IPS-18c (cell line): ENCODE results near the gene NFASC.

Experiments used
- H3K4me3 ChIP-seq: 2 replicates; pipeline ENCODE4 v1.7.0; 2013; ENCODE audit warnings: low read depth, mild to moderate bottlenecking, low read length, moderate library complexity; ENCODE audit not compliant: insufficient read depth
- H3K9me3 ChIP-seq: one replicate; pipeline ENCODE4 v1.6.1; 2013; ENCODE audit warnings: mild to moderate bottlenecking, low read length, moderate library complexity; ENCODE audit not compliant: control insufficient read depth, insufficient read depth

Gene NFASC

DNA sequence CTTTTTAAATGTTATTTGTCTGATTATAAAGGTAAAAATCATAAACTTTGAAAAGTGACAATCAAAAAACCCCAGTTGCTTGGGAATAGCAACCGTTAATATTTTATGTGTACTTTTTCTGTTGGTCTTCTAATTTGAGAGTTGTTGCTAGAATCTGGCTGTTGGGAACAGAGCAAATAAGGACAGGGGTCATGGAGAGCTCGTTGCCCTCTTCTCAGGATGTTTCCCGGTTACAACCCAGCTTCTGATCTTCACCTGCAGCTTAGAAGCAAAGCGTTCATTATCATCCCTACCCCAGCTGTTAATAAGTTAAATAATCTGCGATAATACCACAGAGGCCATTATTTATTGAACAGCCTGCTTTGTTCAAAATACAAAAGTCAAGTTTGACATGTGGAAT, 22.1 kb upstream of the NFASC start:
- Histone ChIP-seq H3K9me3 (no peaks in the 10 kb centered on the region), H3K4me3 (no peak overlapping the region)

DNA sequence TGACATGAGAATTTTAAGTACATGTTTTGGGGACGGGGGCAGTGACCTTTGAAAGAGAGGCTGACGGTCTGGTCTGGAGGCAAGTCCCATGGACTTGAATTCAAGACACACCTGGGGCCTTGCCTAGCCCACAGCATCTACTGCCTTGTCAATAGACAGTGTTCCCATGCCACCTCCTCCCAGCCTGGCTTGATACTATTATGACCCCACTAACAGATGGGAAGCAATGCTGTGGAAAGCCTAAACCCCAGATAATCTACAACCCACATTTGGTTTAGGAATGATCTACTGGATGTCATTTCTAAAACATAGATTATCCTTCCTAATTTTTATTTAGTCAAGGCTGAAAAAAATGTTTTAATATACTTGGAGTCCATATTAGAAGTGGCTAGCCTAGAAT, 17.8 kb upstream of the NFASC start:
- H3K9me3 ChIP-seq, result no peaks in the 10 kb centered on the region
- H3K4me3 ChIP-seq, result no peak overlapping the region

DNA sequence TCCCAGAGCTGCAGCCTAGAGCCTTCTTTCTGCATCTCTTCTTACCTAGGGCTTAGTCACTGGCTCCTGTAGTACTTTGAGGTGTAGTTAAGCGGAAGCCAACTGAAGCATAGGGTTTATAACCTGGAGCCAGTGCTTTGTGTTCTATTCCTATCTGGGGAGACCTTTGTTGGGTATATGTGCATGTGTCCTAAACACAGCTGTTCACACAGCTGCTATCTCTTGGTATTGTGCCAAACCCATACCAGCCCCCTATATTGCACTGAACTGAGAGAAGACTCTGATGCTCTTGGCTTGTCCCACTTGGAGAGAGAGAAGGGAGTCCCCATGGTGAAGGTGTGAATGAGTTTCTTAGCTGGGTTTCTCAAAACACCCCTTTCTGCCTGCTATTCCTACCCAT, 17.2 kb upstream of the NFASC start:
- Histone ChIP-seq H3K4me3 (no peak overlapping the region), H3K9me3 (no peaks in the 10 kb centered on the region)

DNA sequence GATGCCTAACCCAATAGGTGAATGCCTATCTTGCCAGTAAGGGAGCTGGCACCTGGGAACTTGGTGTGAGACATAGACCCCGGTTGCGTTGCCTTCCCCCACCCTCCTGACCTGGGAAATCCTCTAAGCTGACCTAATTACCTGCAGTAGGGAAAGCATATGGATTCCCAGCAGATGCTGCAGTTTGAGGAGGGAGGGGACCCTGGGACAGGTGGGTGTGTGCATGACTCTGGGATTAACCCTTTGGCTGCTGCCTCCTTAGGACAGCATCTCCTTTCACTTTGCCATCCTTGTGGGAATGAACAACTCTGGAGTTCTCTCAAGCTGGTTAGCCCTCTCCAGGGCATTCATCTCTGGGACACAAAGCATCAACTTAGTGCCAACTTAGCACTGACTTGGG, 16.4 kb upstream of the NFASC start:
- H3K4me3 ChIP-seq, result no peak overlapping the region
- H3K9me3 ChIP-seq, result no peaks in the 10 kb centered on the region

DNA sequence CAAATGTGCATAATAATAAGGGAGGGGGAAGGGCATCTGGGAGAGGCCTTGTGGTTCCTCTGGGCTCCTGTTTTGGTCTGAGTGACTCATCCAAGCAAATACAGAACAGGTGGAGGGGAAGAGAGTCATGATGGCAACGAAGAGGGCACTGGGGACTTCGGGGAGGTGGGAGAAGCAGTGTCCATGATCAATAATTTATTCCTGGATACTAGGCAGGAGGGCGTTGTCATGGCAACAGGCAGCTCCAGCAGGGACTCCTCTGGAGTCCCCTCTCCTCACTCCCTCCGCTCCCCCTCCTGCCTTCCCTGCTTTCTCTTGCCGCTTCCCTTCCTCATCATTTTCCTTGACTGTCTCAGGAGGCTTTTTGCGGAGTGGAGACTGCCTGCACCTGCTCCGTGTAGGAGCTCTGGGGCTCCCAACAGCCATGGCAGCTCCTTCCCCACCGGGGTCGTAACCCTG, 12.3 kb upstream of the NFASC start:
- H3K9me3 ChIP-seq, result no peaks in the 10 kb centered on the region
- no peak overlapping the region for H3K4me3 ChIP-seq

DNA sequence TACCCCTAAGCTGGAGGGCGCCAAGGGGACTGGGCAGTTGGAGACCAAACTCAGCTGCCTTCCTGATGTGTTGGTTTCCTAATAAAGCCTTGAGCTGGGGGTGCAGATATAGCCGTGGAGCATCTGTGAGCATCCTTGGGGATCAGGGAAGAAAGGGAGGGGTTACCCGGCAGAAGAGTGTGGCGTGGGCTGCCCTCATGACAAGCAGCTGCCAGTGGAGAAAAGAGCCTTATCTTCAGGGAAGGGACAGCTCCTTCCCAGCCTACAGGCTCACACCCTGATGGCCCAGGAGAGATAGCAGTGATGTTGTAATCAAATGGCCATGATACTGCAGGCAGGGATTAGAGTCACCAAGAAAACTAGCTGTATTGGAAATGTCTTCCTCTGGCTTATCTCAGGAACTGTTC, 10.8 kb upstream of the NFASC start:
- no peaks in the 10 kb centered on the region for H3K9me3 ChIP-seq

DNA sequence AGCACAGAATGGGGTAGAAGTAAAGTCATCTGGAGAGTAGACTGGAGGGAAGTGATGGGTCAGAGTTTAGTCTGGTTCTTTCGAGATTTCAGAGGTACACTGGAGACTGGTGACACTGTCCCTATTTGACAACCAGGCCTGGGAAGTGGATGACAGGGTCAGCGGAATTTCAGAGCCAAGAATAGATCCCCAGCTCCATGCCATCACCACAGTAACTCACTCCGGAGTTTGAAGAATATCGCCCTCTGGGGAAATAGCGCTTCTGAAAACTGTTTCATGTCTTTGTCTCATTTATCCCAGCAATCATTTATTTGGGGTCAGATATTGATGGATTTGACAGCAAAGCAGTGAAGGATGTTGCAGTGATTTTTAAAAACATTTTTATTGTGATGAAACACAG, 7.6 kb upstream of the NFASC start:
- no peak overlapping the region for H3K4me3 ChIP-seq

More for the DNA sequence above, 10.8 kb upstream of the NFASC start:
- H3K4me3 ChIP-seq, result no peak overlapping the region

DNA sequence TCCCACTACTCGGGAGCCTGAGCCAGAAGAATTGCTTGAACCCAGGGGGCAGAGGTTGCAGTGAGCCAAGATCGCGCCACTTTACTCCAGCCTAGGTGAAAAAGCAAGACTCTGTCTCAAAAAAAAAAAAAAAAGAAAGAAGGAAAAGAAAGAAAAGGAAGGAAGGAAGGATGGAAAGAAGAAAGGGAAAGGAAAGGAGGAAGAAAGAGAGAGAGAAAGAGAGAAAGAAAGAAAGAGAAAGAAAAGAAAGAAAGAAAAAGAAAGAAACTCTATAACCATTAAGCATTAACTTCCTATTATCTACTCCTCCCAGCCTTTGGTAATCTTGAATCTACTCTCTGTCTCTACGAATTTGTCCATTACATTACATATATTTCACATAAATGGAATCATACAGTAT, 6.9 kb upstream of the NFASC start:
- Histone ChIP-seq H3K9me3 (no peaks in the 10 kb centered on the region), H3K4me3 (no peak overlapping the region)

More for the DNA sequence above, 7.6 kb upstream of the NFASC start:
- no peaks in the 10 kb centered on the region for H3K9me3 ChIP-seq

DNA sequence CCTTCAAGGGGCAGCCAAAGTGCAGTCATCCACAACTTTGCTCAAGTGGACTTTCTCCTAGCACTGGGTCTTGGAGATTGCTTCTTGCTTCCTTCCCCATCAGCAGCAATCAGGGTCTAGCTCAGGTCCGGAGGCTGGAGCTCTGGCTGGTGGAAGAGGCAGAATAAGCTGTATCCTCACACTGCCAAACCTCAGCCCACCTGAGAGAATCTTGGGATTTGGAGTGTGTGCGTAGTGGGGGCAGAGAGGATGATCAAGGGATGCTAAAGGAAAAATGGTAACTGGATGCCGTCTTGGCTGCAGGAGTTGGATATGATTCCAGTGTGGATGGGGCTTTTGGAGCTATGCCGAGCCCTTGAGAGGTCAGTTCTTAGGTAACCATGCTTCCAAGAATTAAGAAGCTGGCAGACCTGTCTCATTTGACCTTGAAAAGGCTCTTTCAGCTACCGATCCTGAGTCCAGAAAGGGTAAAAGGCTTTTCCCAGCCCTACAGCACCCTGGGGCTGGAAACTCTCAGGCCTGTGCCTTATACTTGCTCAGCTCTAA, 4.5 kb upstream of the NFASC start:
- H3K9me3 ChIP-seq, result peaks cover 2% of the 10 kb centered on the region
- H3K4me3 ChIP-seq, result no peak overlapping the region

DNA sequence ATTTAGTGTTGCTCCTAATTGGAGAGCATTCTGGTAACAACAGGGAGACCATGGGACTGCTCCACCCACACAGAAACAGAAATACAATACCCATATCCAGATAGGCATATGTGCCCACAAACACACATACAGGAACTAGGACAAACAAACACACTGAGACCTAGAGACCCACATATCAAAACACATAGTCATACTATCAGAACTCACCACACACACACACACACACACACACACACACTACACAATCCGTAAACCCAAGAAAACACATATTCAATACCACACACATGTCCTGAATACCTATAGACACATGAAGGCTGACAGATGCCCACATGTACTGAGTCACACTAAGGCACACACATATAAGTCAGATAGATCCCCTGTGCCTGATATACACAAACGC, 3.5 kb upstream of the NFASC start:
- H3K4me3 ChIP-seq, result no peak overlapping the region

DNA sequence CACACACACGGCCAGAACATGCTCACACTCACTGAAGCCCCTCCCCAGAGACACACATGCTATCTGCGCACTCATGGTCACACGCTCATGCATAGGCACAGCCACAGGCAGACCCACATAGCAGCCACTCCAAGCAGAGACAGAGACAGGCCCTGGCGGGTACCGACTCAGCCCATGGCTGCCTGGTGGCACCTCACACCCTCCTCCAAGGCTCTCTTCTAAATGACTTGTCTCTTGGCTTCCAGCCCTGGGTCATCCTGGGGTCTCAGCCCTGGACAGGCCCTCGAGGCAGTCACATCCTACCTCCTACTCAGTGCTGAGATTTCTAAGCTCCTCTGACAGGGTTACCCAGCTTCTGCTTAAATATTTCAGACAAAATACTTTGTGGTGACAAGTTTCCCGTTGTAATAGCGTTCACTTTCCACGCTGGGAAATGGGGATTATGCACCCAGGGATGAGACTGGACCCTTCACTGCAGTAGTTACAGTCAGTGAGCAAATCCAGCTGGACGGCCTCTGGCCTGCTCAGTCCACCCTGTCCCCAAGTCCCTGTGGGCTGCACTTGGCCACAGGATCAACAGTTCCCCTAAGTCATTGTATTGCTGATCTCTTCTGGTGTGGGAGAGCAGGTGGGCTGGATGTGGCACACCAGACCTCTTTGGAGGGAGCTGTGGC, 2.9 kb upstream of the NFASC start:
- H3K4me3 ChIP-seq, result no peak overlapping the region
- H3K9me3 ChIP-seq, result peaks cover 2% of the 10 kb centered on the region

More for the DNA sequence above, 3.5 kb upstream of the NFASC start:
- peaks cover 2% of the 10 kb centered on the region for H3K9me3 ChIP-seq

DNA sequence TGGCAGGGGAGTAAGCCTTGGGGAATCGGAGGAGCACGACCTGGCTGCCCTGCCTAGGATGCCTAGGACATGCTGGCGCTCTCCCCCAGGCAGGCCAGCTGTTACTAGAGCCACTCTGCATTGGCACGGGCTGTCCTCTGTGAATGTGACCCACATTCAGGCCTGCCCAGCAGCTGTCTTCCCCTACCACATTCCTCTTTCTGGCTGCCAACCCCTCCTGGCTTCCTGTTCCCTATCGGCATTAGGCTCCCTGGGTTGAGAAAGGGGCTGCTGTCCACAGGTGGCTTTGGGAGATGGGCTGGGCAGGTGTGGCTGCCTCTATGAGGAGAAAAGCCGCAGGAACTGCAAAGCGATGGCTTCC, 2.3 kb upstream of the NFASC start:
- H3K9me3 ChIP-seq, result peaks cover 2% of the 10 kb centered on the region

DNA sequence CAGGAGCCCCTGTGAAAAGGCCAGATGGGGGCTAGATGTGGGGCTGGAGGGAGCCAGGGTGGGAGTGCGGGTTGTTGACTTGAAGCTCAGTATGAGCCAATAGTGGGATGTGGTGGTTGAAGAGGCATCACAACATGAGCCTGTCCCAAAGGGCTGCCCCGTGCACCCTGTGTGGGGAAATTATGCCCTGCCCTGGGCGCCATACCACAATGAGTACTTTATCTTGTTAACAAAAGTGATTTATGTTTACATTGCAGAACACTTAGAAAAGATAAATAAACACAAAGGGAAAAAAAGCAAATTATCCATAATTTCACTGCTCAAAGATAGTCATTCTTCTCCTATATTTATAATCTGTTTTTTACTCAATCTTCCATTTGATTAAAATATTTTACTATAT, 1.6 kb upstream of the NFASC start:
- no peak overlapping the region for H3K4me3 ChIP-seq
- peaks cover 2% of the 10 kb centered on the region for H3K9me3 ChIP-seq

More for the DNA sequence above, 2.3 kb upstream of the NFASC start:
- H3K4me3 ChIP-seq, result no peak overlapping the region

DNA sequence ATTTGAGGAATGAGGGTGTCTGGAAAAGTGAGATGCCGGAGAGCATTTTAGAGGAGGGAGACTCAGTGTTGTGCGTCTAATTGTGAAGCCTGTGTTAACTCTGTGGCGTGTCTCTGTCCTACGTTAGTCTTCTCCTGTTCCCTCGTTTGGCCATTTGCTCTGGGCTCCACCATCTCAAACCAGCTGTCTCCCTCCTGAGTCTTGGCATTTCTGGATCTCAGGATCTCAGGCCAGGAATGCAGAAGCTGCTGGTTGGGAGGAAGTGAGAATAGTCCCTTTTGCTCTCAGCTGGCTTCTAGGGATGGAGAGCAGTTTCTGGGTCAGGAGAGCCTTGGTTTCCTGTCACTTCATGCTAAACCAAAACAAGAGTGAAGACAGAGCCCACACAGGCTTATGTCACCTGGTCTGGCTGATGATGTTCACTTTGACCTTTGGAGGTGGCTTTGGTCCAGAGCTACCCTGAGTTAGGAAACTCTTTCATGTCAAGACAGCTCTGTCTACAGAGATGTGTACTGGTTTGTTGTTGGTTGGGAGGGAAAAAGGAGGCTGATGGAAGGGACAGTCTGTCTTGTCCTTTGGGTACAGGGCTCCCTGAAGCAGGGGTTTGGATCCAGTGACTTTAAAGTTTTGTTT, 859 bp downstream of the NFASC start:
- Histone ChIP-seq H3K4me3 (no peak overlapping the region), H3K9me3 (peaks cover 2% of the 10 kb centered on the region)

DNA sequence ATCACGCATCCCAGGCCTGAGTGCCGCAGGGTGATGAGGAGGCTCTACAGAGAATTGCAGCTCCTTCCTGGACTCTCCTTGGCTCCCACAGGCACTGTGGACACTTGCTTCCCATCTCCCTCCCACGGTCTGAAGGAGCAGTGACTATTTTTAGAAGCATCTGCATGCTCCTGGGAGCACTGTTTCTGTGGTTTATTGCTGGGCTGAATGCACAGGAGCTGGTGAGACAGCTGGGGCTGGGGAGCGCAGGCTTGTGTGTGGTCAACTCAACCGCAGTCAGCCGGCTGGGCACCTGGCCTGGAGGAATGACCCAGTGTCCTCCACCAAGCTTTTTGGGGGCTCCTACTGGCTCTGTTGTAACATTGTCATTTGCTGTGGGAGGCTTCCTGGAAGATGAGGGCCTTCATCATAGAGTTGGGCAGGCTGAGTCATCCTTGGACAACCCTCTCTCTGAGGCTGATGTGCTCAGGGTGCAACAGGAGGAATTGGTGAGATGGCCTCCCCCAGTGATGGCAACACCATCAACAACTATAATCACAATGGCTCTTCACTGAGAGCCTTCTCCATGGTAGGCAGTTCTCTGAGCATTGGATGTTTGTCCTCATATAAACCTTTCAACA, 1.7 kb downstream of the NFASC start:
- H3K4me3 ChIP-seq, result no peak overlapping the region
- peaks cover 2% of the 10 kb centered on the region for H3K9me3 ChIP-seq

DNA sequence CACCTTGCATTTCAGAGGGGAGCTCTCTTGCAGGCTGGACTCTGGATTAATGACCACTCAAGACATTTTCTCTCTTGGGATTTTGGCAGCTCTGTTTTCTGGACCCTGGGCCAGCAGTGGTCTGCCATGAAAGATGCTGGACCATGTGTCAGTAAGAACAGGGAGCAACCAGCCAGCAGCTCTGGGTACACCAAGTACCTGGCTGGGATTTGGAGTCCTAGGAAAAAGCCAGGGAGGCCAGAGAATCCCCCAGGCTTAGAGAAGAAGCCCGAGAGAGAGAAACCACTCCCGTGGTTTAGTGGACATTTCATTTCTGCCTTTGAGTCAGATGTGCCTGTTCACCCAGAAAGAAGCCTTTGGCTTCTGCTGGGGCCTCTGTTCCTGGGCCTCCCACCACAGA, 2.5 kb downstream of the NFASC start:
- no peak overlapping the region for H3K4me3 ChIP-seq
- peaks cover 2% of the 10 kb centered on the region for H3K9me3 ChIP-seq

DNA sequence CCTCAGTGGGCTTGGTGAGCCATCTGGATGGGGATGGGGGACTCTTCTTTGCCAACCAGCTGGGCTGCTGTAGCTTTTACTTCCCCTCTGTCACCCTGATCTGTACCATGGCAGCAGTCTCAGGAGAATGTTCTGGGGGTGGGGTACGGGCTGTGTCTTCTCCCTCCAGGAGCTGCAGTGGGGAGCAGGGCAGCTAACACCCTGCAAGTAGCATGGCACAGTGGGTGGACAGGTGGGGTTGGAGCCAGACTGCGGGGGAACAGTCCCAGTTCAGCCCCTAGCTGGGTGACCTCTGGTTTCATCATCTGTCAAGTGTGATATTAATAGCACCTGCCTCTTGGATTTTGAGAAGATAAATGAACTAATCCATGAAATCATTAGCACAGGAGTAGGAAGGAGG, 3.1 kb downstream of the NFASC start:
- peaks cover 2% of the 10 kb centered on the region for H3K9me3 ChIP-seq
- H3K4me3 ChIP-seq, result no peak overlapping the region

DNA sequence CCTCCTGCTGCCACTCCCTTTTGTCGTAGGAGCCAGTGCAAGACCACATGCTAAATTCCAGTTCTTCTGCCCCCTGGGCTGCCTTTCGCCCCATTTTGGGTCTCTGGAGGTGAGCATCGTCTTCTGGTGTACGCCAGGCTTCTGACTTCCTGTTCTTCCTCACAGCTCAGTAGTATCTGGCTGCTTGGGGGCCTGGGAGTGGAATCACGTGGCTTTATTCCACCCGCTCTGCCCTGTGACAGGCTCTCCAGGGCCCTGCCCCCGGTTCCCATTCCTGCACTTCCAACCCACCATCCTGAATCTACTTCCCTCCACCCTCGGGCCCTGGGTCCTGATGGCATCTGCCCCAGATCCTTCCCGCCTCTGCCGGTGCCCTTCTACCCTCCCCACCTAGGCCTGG, 3.6 kb downstream of the NFASC start:
- Histone ChIP-seq H3K4me3 (no peak overlapping the region), H3K9me3 (peaks cover 2% of the 10 kb centered on the region)
